Mesendoderm (in vitro differentiated cells): ENCODE measurements around the gene RIC8A.

Experiments used
- DNase-seq: peaks from one replicate; pipeline ENCODE4 v3.0.0; 2013
- H2AK5ac ChIP-seq: 2 replicates; pipeline ENCODE4 v1.6.1; 2013; ENCODE audit warnings: low read length, inconsistent platforms
- H2BK120ac ChIP-seq: 2 replicates; pipeline ENCODE4 v1.6.1; 2013; ENCODE audit warnings: low read depth, mild to moderate bottlenecking, low read length, moderate library complexity, mixed read lengths
- H2BK15ac ChIP-seq: replicated peaks from 2 replicates; pipeline ENCODE4 v1.6.1; 2013; ENCODE audit warnings: low read depth, mild to moderate bottlenecking, moderate library complexity
- H2BK5ac ChIP-seq: 2 replicates; pipeline ENCODE4 v1.6.1; 2013; ENCODE audit warnings: low read length, inconsistent platforms
- H3K18ac ChIP-seq: 2 replicates; pipeline ENCODE4 v1.6.1; 2013; ENCODE audit warnings: mild to moderate bottlenecking, low read length, mixed read lengths
- H3K23ac ChIP-seq: one replicate; pipeline ENCODE4 v1.6.1; 2013; ENCODE audit warnings: low read length
- H3K27ac ChIP-seq: 2 replicates; pipeline ENCODE4 v1.5.1; 2013; ENCODE audit warnings: low read depth, mild to moderate bottlenecking, inconsistent platforms, low read length, moderate library complexity
- H3K27me3 ChIP-seq: 2 replicates; pipeline ENCODE4 v1.6.1; 2013; ENCODE audit warnings: low read length, control low read depth, mild to moderate bottlenecking, inconsistent platforms; ENCODE audit not compliant: insufficient read depth, poor library complexity
- H3K36me3 ChIP-seq: 2 replicates; pipeline ENCODE4 v1.6.1; 2013; ENCODE audit warnings: low read length, inconsistent platforms; ENCODE audit not compliant: control insufficient read depth, insufficient read depth
- H3K4ac ChIP-seq: one replicate; pipeline ENCODE4 v1.6.1; 2013; ENCODE audit warnings: low read depth, mild to moderate bottlenecking, low read length, moderate library complexity
- H3K4me1 ChIP-seq: 2 replicates; pipeline ENCODE4 v1.6.1; 2013; ENCODE audit warnings: low read depth, low read length, inconsistent platforms; ENCODE audit not compliant: control insufficient read depth
- H3K4me2 ChIP-seq: 2 replicates; pipeline ENCODE4 v1.6.1; 2013; ENCODE audit warnings: low read length
- H3K4me3 ChIP-seq: 2 replicates; pipeline ENCODE4 v1.5.1; 2013; ENCODE audit warnings: mild to moderate bottlenecking, low read length
- H3K56ac ChIP-seq: one replicate; pipeline ENCODE4 v1.6.1; 2013; ENCODE audit warnings: low read length
- H3K79me1 ChIP-seq: 2 replicates; pipeline ENCODE4 v1.6.1; 2013; ENCODE audit warnings: low read length, inconsistent platforms
- H3K79me2 ChIP-seq: 2 replicates; pipeline ENCODE4 v1.6.1; 2013; ENCODE audit warnings: mild to moderate bottlenecking, low read length; ENCODE audit not compliant: control insufficient read depth, insufficient read depth
- H3K9ac ChIP-seq: 2 replicates; pipeline ENCODE4 v1.6.1; 2013; ENCODE audit warnings: low read length, inconsistent platforms
- H4K5ac ChIP-seq: one replicate; pipeline ENCODE4 v1.6.1; 2013; ENCODE audit warnings: low read length
- H4K8ac ChIP-seq: one replicate; pipeline ENCODE4 v1.6.1; 2013; ENCODE audit warnings: low read depth, mild to moderate bottlenecking, control low read depth, low read length, moderate library complexity
- WGBS: extraction: QIAGEN DNeasy Blood & Tissue Kit; methylation state at CpG from one replicate; pipeline ENCODE4 v1.1.7; 2013; ENCODE audit warnings: low lambda C conversion rate, missing lambda C conversion rate; ENCODE audit not compliant: insufficient coverage; ENCODE audit errors: extremely low coverage; 5-methylcytosine and 5-hydroxymethylcytosine counted together

Gene RIC8A

DNA sequence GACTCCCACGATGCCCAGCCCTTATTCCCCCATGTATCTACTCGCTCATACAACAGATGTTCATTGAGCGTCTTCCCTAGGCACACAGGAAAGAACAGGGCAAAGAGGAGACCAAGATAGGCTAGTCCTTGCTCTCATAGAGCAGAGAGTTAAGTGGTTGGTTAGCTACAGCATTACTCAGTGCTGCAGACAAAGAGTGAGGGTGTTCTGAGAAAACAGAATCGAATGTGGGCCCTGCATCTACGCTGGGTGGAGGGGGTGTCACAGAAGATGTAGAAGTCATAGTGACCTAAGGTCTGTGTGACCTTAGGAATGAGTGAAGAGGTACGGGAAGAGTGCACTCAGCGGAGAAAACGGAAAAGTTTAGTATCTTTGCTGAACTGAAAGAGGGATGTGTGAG, 41.6 kb downstream of the RIC8A start:
- Histone ChIP-seq H2BK5ac (no peak overlapping the region), H3K23ac (no peak overlapping the region), H3K27ac (no peak overlapping the region), H3K18ac (no peak overlapping the region), H2AK5ac (no peak overlapping the region), H3K36me3 (peaks cover 11% of the 10 kb centered on the region), H3K4ac (no peak overlapping the region), H3K4me3 (no peak overlapping the region), H2BK15ac (no peak overlapping the region), H3K4me2 (no peak overlapping the region), H3K56ac (no peak overlapping the region), H3K79me1 (no peaks in the 10 kb centered on the region), H2BK120ac (no peak overlapping the region), H3K4me1 (no peaks in the 10 kb centered on the region), H3K27me3 (no peaks in the 10 kb centered on the region), H3K9ac (no peak overlapping the region), H3K79me2 (no peaks in the 10 kb centered on the region), H4K5ac (no peak overlapping the region), H4K8ac (no peak overlapping the region)
- WGBS = no CpG with 5 or more reads among the region's 8 CpGs
- DNase-seq = no peak

DNA sequence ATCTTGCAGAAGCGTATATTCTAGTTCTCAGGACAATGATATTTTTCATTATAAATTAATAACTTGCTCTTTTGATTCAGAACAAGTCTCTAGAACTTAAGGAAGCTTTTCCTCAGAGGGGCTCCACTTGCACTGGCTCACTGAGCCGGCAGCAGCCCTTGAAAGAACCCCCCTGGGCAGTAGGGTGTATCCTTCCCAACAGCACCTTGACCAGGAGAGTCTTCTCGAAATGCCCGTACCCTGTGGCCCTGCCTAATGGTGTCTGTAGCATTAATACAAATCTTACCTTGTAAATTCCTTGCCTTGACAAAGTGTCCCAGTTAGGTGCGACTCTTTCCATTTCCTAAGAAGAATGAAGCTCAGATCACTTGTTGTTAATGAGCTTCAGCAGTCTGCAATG, 42.8 kb downstream of the RIC8A start:
- H3K79me1 ChIP-seq = no peaks in the 10 kb centered on the region
- H4K8ac ChIP-seq = no peak overlapping the region
- H2AK5ac ChIP-seq = no peak overlapping the region
- no CpG with 5 or more reads among the region's 5 CpGs for WGBS
- H3K27ac ChIP-seq = no peak overlapping the region
- no peaks in the 10 kb centered on the region for H3K4me1 ChIP-seq
- H3K4me2 ChIP-seq = no peak overlapping the region
- H3K79me2 ChIP-seq = no peaks in the 10 kb centered on the region
- no peak overlapping the region for H2BK5ac ChIP-seq
- no peak overlapping the region for H3K18ac ChIP-seq
- no peak overlapping the region for H3K4me3 ChIP-seq
- no peak overlapping the region for H2BK120ac ChIP-seq
- no peak overlapping the region for H3K56ac ChIP-seq
- H3K27me3 ChIP-seq = no peaks in the 10 kb centered on the region
- peaks cover 10% of the 10 kb centered on the region for H3K36me3 ChIP-seq
- no peak overlapping the region for H4K5ac ChIP-seq
- H2BK15ac ChIP-seq = no peak overlapping the region
- H3K9ac ChIP-seq = no peak overlapping the region
- H3K4ac ChIP-seq = no peak overlapping the region
- no peak for DNase-seq
- H3K23ac ChIP-seq = no peak overlapping the region

GRCh38 chr11:250740-251299, 43.3 kb downstream of the RIC8A start:
- H2AK5ac ChIP-seq = no peak overlapping the region
- peaks cover 9% of the 10 kb centered on the region for H3K36me3 ChIP-seq

DNA sequence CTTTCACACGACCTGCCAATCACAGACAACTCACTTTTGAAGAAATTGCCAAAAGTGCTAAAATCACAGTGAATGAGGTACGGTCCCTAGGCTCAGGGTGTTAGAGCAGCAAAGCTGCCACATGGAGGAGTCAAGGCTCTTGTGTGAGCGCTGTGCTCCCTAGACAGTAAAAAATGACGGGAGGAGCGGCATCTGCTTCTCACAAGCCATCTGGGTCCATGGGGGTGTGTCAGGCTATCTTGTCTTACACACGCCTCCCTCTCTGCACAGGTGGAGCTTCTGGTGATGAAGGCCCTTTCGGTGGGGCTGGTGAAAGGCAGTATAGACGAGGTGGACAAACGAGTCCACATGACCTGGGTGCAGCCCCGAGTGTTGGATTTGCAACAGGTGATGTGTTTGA, 44.0 kb downstream of the RIC8A start:
- no peak overlapping the region for H3K4me2 ChIP-seq

More at GRCh38 chr11:250740-251299, 43.3 kb downstream of the RIC8A start:
- H3K27ac ChIP-seq = no peak overlapping the region
- no peak overlapping the region for H4K5ac ChIP-seq
- H3K27me3 ChIP-seq = no peaks in the 10 kb centered on the region
- no peak overlapping the region for H4K8ac ChIP-seq
- no CpG with 5 or more reads among the region's 10 CpGs for WGBS
- H3K4me2 ChIP-seq = no peak overlapping the region
- H3K4ac ChIP-seq = no peak overlapping the region
- no peak overlapping the region for H3K18ac ChIP-seq
- no peak overlapping the region for H3K56ac ChIP-seq
- H3K4me1 ChIP-seq = no peaks in the 10 kb centered on the region
- H2BK5ac ChIP-seq = no peak overlapping the region
- no peak overlapping the region for H2BK15ac ChIP-seq
- H3K9ac ChIP-seq = no peak overlapping the region
- H3K23ac ChIP-seq = no peak overlapping the region
- DNase-seq = peak; percentile 80
- H2BK120ac ChIP-seq = no peak overlapping the region
- no peak overlapping the region for H3K4me3 ChIP-seq
- no peaks in the 10 kb centered on the region for H3K79me1 ChIP-seq
- no peaks in the 10 kb centered on the region for H3K79me2 ChIP-seq

DNA sequence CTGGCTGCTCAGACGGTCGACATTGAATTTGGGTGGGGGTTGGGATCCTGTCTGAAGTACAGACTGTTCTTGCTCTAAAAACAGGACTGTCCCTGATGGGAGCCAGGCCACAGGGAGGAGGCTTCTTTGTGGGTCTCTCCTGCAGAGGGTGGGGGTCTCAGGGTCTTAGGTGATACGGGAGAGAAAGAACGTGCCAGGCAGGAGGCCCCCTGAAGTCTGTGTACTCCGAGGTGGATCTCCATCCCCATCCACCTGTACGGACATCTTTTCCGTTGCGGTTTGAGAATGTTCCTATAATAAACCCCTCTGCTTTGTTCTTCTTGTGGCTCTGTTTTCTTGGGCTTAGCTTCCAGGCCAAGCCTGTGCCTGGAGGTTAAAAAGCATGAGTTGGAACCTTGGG, 45.2 kb downstream of the RIC8A start:
- no peak overlapping the region for H3K27ac ChIP-seq
- H3K18ac ChIP-seq = no peak overlapping the region
- no peak overlapping the region for H3K56ac ChIP-seq
- no peak overlapping the region for H3K9ac ChIP-seq
- H2BK120ac ChIP-seq = no peak overlapping the region
- peaks cover 7% of the 10 kb centered on the region for H3K36me3 ChIP-seq
- H3K4me1 ChIP-seq = no peaks in the 10 kb centered on the region
- H2BK5ac ChIP-seq = no peak overlapping the region
- WGBS = no CpG with 5 or more reads among the region's 8 CpGs
- no peak overlapping the region for H3K4me3 ChIP-seq
- no peak overlapping the region for H2BK15ac ChIP-seq
- no peak overlapping the region for H3K4me2 ChIP-seq
- H2AK5ac ChIP-seq = no peak overlapping the region
- H4K8ac ChIP-seq = no peak overlapping the region
- H3K79me1 ChIP-seq = no peaks in the 10 kb centered on the region
- no peak for DNase-seq
- no peaks in the 10 kb centered on the region for H3K79me2 ChIP-seq
- no peak overlapping the region for H3K4ac ChIP-seq
- H3K27me3 ChIP-seq = no peaks in the 10 kb centered on the region
- H3K23ac ChIP-seq = no peak overlapping the region
- no peak overlapping the region for H4K5ac ChIP-seq

More for the DNA sequence above, 44.0 kb downstream of the RIC8A start:
- Histone ChIP-seq H3K18ac (no peak overlapping the region), H3K56ac (no peak overlapping the region), H3K27ac (no peak overlapping the region), H3K4me1 (no peaks in the 10 kb centered on the region), H3K79me1 (no peaks in the 10 kb centered on the region), H2AK5ac (no peak overlapping the region), H3K4me3 (no peak overlapping the region), H2BK120ac (no peak overlapping the region), H4K8ac (no peak overlapping the region), H3K27me3 (no peaks in the 10 kb centered on the region), H3K23ac (no peak overlapping the region), H3K9ac (no peak overlapping the region), H3K79me2 (no peaks in the 10 kb centered on the region), H2BK15ac (no peak overlapping the region), H2BK5ac (no peak overlapping the region), H3K36me3 (peaks cover 9% of the 10 kb centered on the region), H3K4ac (no peak overlapping the region), H4K5ac (no peak overlapping the region)
- no peak for DNase-seq
- WGBS = no CpG with 5 or more reads among the region's 10 CpGs
